Measurements from ENCODE around the gene PEDS1. TPM values are rescaled to one million over a fixed set of nuclear protein-coding genes. Genes with fewer than 3 reads are reported as not detected.
A peak's percentile ranks its signal among the peaks of the same experiment; 100 is the strongest.

The PEDS1 gene
- total and polyA plus RNA-seq, 2 of the 13 experiments (the other 11 are each of a cell fraction or from before 2014, with no cell fraction given), result 30.5 to 93.9 TPM

DNA sequence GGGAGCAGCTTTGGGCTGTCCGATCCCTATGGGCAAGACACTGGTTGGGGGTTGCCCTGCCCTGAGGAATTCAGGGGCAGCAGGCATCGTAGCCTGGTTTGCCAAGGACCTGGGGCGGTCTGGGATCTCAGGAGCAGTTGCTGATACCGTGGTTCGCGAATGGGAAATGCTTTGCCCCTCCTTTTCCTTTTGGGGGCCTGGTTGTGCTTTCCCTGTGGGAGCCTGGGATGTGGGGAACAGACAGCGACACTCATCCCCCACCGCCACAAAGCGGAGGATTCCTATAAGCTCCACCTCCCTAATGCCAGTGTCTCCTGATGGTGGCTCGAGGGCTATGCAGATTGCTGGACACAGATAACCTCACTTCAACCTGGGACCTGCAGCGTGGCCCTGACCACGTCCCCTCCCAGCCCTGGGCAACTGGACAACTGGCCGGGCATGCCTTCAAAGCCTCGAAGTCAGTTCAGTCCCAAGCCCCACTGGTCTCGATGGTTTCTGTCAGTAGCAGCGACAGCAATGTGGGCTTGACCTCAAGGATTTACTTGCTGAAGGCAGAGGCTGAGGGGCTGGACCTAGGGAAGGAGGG is 40.4 kb upstream of the PEDS1 start (continued):
- TF ChIP-seq ZNF687 (CRISPR knock-in tag; IDR thresholded peaks at IDR 0.05) (peak; percentile 57), SOX6 (IDR thresholded peaks at IDR 0.05) (no peak), SOX6 (CRISPR knock-in tag; IDR thresholded peaks at IDR 0.05) (peak; percentile 45; the same call in 1 of the 2 replicates), POLR2A (IDR thresholded peaks at IDR 0.05; ENCODE audit: insufficient read depth in 1 of 2, low read depth in 2 of 2, low read length in 2 of 2) (0 out of 4 replicates have a peak, but pooled peaks of 1 of the 2 experiments have one; percentile 2), CBX5 (CRISPR knock-in tag; IDR thresholded peaks at IDR 0.05; ENCODE audit: borderline replicate concordance) (0 out of 2 replicates have a peak, but pooled peaks have one; percentile 6), TFDP1 (CRISPR knock-in tag; IDR thresholded peaks at IDR 0.05; ENCODE audit: borderline replicate concordance) (peak; percentile 42; the same call in 1 of the 2 replicates), ZMAT3 (CRISPR knock-in tag; conservative IDR thresholded peaks at IDR 0.05) (peak; percentile 77), TGIF2 (CRISPR knock-in tag; IDR thresholded peaks at IDR 0.05) (peak; percentile 46; the same call in 1 of the 2 replicates), TBL1XR1 (IDR thresholded peaks at IDR 0.05; ENCODE audit: borderline replicate concordance, low read length, partially characterized antibody) (peak; percentile 15), JUND (CRISPR knock-in tag; IDR thresholded peaks at IDR 0.05) (peak; percentile 60; the same call in 1 of the 2 replicates), TAF1 (CRISPR knock-in tag; IDR thresholded peaks at IDR 0.05) (0 out of 2 replicates have a peak, but pooled peaks have one; percentile 17), SALL1 (CRISPR knock-in tag; IDR thresholded peaks at IDR 0.05) (peak; percentile 35; the same call in 1 of the 2 replicates), FOXK1 (CRISPR knock-in tag; IDR thresholded peaks at IDR 0.05; ENCODE audit: borderline replicate concordance, low read depth) (peak; percentile 20; the same call in 1 of the 2 replicates), ZZZ3 (CRISPR knock-in tag; IDR thresholded peaks at IDR 0.05; ENCODE audit: borderline replicate concordance) (no peak), YEATS4 (CRISPR knock-in tag; IDR thresholded peaks at IDR 0.05; ENCODE audit: borderline replicate concordance) (no peak), KDM2A (CRISPR knock-in tag; IDR thresholded peaks at IDR 0.05; ENCODE audit: borderline replicate concordance, low read depth) (peak; percentile 1; the same call in 1 of the 2 replicates)
- TF ChIP-seq, protein P1, sequence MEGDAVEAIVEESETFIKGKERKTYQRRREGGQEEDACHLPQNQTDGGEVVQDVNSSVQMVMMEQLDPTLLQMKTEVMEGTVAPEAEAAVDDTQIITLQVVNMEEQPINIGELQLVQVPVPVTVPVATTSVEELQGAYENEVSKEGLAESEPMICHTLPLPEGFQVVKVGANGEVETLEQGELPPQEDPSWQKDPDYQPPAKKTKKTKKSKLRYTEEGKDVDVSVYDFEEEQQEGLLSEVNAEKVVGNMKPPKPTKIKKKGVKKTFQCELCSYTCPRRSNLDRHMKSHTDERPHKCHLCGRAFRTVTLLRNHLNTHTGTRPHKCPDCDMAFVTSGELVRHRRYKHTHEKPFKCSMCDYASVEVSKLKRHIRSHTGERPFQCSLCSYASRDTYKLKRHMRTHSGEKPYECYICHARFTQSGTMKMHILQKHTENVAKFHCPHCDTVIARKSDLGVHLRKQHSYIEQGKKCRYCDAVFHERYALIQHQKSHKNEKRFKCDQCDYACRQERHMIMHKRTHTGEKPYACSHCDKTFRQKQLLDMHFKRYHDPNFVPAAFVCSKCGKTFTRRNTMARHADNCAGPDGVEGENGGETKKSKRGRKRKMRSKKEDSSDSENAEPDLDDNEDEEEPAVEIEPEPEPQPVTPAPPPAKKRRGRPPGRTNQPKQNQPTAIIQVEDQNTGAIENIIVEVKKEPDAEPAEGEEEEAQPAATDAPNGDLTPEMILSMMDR (CRISPR knock-in tag; IDR thresholded peaks at IDR 0.05), result 0 out of 2 replicates have a peak, but pooled peaks have one; percentile 12
- TF ChIP-seq, protein P2, sequence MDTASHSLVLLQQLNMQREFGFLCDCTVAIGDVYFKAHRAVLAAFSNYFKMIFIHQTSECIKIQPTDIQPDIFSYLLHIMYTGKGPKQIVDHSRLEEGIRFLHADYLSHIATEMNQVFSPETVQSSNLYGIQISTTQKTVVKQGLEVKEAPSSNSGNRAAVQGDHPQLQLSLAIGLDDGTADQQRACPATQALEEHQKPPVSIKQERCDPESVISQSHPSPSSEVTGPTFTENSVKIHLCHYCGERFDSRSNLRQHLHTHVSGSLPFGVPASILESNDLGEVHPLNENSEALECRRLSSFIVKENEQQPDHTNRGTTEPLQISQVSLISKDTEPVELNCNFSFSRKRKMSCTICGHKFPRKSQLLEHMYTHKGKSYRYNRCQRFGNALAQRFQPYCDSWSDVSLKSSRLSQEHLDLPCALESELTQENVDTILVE (CRISPR knock-in tag; IDR thresholded peaks at IDR 0.05), result peak; percentile 56; the same call in 1 of the 2 replicates
- TF ChIP-seq, protein P3, sequence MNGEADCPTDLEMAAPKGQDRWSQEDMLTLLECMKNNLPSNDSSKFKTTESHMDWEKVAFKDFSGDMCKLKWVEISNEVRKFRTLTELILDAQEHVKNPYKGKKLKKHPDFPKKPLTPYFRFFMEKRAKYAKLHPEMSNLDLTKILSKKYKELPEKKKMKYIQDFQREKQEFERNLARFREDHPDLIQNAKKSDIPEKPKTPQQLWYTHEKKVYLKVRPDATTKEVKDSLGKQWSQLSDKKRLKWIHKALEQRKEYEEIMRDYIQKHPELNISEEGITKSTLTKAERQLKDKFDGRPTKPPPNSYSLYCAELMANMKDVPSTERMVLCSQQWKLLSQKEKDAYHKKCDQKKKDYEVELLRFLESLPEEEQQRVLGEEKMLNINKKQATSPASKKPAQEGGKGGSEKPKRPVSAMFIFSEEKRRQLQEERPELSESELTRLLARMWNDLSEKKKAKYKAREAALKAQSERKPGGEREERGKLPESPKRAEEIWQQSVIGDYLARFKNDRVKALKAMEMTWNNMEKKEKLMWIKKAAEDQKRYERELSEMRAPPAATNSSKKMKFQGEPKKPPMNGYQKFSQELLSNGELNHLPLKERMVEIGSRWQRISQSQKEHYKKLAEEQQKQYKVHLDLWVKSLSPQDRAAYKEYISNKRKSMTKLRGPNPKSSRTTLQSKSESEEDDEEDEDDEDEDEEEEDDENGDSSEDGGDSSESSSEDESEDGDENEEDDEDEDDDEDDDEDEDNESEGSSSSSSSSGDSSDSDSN (CRISPR knock-in tag; IDR thresholded peaks at IDR 0.05), result 0 out of 2 replicates have a peak, but pooled peaks have one; percentile 26

All from HepG2 (cell line).